HL-60 (cell line): ENCODE results near the gene S100A13.

Experiments used
- DNase-seq, 2 experiments: peaks; one replicate each; pipeline ENCODE4 v3.0.0-alpha.2; 2010 to 2020; ENCODE audit warnings: low read depth in 1 of 2, low spot score in 1 of 2
- H3K27ac ChIP-seq: fragments of 250-450 bp; sonication (Bioruptor Pico); replicated peaks from 2 replicates; pipeline ENCODE4 v1.5.1; 2020; ENCODE audit warnings: mild to moderate bottlenecking, moderate library complexity
- H3K27me3 ChIP-seq: fragments of 250-450 bp; sonication (Bioruptor Pico); 2 replicates; pipeline ENCODE4 v1.5.1; 2021; ENCODE audit warnings: mild to moderate bottlenecking, moderate library complexity; ENCODE audit not compliant: insufficient read depth, poor library complexity, severe bottlenecking
- H3K4me3 ChIP-seq: replicated peaks from 2 replicates; pipeline ENCODE4 v1.5.1; 2011; ENCODE audit warnings: mild to moderate bottlenecking, control low read depth, low read length; ENCODE audit not compliant: insufficient read depth
- GABPA ChIP-seq: IDR thresholded peaks from 2 replicates; pipeline ENCODE4 v1.6.1; 2012; ENCODE audit warnings: low read depth
- POLR2AphosphoS5 ChIP-seq: IDR thresholded peaks from 2 replicates; pipeline ENCODE4 v1.6.1; 2012; ENCODE audit warnings: low read depth
- SPI1 ChIP-seq: IDR thresholded peaks from 2 replicates; pipeline ENCODE4 v1.6.1; 2012; ENCODE audit warnings: low read depth, mild to moderate bottlenecking, borderline replicate concordance
- TF ChIP-seq, protein P1 (sequence below): IDR thresholded peaks from 2 replicates; pipeline ENCODE4 v1.6.1; 2012; ENCODE audit warnings: low read depth; ENCODE audit not compliant: insufficient replicate concordance
- TF ChIP-seq, protein P2 (sequence below): IDR thresholded peaks from one replicate; pipeline ENCODE4 v1.5.1; 2011; ENCODE audit warnings: low read length, control low read depth, inconsistent platforms; ENCODE audit not compliant: insufficient read depth

The S100A13 gene

GRCh38 chr1:153663211-153663610 is 35.9 kb upstream of the S100A13 start:
- DNase-seq: peak in 1 of 2 experiments; percentile 72
- Histone ChIP-seq H3K27ac (0 out of 2 replicates have a peak overlapping the region, but pooled peaks have one; percentile 13), H3K4me3 (no peak overlapping the region), H3K27me3 (no peaks in the 10 kb centered on the region)
- TF ChIP-seq, protein P1, sequence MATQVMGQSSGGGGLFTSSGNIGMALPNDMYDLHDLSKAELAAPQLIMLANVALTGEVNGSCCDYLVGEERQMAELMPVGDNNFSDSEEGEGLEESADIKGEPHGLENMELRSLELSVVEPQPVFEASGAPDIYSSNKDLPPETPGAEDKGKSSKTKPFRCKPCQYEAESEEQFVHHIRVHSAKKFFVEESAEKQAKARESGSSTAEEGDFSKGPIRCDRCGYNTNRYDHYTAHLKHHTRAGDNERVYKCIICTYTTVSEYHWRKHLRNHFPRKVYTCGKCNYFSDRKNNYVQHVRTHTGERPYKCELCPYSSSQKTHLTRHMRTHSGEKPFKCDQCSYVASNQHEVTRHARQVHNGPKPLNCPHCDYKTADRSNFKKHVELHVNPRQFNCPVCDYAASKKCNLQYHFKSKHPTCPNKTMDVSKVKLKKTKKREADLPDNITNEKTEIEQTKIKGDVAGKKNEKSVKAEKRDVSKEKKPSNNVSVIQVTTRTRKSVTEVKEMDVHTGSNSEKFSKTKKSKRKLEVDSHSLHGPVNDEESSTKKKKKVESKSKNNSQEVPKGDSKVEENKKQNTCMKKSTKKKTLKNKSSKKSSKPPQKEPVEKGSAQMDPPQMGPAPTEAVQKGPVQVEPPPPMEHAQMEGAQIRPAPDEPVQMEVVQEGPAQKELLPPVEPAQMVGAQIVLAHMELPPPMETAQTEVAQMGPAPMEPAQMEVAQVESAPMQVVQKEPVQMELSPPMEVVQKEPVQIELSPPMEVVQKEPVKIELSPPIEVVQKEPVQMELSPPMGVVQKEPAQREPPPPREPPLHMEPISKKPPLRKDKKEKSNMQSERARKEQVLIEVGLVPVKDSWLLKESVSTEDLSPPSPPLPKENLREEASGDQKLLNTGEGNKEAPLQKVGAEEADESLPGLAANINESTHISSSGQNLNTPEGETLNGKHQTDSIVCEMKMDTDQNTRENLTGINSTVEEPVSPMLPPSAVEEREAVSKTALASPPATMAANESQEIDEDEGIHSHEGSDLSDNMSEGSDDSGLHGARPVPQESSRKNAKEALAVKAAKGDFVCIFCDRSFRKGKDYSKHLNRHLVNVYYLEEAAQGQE: no peak
- TF ChIP-seq GABPA (no peak), SPI1 (no peak), POLR2AphosphoS5 (no peak)
- TF ChIP-seq, protein P2, sequence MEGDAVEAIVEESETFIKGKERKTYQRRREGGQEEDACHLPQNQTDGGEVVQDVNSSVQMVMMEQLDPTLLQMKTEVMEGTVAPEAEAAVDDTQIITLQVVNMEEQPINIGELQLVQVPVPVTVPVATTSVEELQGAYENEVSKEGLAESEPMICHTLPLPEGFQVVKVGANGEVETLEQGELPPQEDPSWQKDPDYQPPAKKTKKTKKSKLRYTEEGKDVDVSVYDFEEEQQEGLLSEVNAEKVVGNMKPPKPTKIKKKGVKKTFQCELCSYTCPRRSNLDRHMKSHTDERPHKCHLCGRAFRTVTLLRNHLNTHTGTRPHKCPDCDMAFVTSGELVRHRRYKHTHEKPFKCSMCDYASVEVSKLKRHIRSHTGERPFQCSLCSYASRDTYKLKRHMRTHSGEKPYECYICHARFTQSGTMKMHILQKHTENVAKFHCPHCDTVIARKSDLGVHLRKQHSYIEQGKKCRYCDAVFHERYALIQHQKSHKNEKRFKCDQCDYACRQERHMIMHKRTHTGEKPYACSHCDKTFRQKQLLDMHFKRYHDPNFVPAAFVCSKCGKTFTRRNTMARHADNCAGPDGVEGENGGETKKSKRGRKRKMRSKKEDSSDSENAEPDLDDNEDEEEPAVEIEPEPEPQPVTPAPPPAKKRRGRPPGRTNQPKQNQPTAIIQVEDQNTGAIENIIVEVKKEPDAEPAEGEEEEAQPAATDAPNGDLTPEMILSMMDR: no peak

- no peaks in the 10 kb centered on the region for H3K27me3 ChIP-seq
- no peak overlapping the region for H3K27ac ChIP-seq
- DNase-seq: no peak
- no peak for TF ChIP-seq GABPA
- TF ChIP-seq, protein P2: no peak
- TF ChIP-seq, protein P1: no peak
- no peak for TF ChIP-seq POLR2AphosphoS5
- no peak for TF ChIP-seq SPI1
- no peak overlapping the region for H3K4me3 ChIP-seq
Measured at GRCh38 chr1:153662269-153662668, 35.0 kb upstream of the S100A13 start.

DNA sequence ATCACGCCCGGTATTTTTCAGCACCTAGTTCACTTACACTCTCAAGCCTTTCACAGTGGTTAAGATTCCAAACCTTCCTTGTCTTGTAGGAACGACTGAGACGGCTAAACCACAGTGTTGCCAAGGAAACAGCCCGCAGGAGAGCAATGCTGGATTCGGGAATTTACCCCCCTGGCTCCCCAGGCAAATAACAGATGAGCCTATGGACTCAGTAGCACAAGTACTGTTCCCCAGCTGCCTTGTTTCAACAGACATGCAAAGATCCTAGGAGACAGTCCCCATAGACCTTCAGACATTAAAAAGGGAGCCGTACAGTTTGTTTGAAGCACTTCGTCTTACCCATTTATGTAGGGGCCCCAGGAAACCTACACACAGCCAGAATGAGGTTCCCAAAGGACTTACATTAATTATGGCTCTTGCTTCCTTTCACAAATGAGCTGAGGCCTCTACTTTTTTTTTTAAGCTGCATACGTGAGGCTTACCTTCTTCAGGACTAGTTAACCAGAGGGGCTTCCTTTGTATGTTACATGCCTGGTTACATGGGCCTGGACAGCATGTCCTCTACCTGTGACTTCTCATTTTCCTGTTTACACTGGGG is 33.9 kb upstream of the S100A13 start:
- no peak for DNase-seq
- Histone ChIP-seq H3K27me3 (no peaks in the 10 kb centered on the region), H3K4me3 (no peak overlapping the region), H3K27ac (no peak overlapping the region)
- TF ChIP-seq POLR2AphosphoS5: peak; percentile 62; the same call in 1 of the 2 replicates
- no peak for TF ChIP-seq GABPA
- no peak for TF ChIP-seq SPI1
- TF ChIP-seq, protein P2: no peak
- TF ChIP-seq, protein P1: no peak
